Tibial nerve (tissue), 4 donors: ENCODE data around the gene UBE2G1.

Experiments
- EP300 ChIP-seq, 2 donors: sonication (generic); formaldehyde crosslinking; IDR thresholded peaks; one replicate each; pipeline ENCODE4 v1.6.1; 2017; ENCODE audit warnings: antibody characterized with exemption in 2 of 2, mild to moderate bottlenecking in 1 of 2
- POLR2A ChIP-seq, 2 donors: fragments of 450-650 bp; IDR thresholded peaks; one replicate each; pipeline ENCODE4 v1.6.1; 2017; ENCODE audit warnings: antibody characterized with exemption in 2 of 2, mild to moderate bottlenecking in 2 of 2, moderate library complexity in 2 of 2
- TF ChIP-seq, protein P1 (sequence below), 5 experiments: fragments of 200-600 bp in 3 of 5; fragments of 450-650 bp in 2 of 5; sonication (generic) in 3 of 5; IDR thresholded peaks; one replicate each; pipeline ENCODE4 v1.5.1; 2016 to 2019; ENCODE audit warnings: antibody characterized with exemption in 5 of 5, mild to moderate bottlenecking in 3 of 5, moderate library complexity in 2 of 5

DNA sequence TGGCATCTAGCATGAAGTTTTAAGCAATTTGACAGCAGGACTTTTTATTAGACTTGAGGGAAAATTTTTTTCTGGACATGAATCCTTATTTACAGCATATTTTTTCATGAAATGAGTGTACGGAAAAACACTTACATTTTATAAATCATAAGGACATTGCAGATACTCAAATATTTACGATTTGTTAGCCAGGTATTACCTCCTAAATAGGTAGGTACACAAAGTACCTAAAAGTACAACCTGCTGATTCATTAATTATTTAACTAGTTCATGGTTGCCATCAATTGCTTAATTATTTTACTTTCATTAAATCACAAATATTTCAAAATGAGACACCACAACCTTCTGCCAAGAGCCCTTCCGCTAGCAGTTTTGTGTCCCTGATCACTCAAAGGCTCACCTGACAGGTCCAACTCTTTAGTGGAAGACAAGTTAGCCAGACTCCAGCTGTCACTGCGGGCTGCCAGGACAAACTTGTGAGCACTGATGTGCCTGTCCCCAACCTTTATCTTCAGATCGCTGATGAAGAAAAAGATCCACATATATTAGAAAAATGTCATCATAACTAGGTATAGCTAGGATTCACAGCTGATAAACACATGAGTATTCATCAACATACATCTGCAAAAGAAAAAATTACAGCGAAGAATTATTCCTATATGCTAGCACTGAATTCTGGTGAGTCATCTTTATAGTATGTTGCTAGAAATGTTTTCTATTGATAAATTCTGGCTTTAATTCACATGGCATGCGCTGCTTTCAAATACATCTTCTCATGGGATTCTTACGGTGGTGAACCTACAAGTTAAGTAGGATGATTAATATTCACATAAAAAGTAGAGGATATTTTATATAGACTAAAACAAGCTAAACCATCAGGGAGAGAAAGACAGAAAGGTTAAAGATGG lies 130.8 kb downstream of the UBE2G1 start:
- TF ChIP-seq, protein P1, sequence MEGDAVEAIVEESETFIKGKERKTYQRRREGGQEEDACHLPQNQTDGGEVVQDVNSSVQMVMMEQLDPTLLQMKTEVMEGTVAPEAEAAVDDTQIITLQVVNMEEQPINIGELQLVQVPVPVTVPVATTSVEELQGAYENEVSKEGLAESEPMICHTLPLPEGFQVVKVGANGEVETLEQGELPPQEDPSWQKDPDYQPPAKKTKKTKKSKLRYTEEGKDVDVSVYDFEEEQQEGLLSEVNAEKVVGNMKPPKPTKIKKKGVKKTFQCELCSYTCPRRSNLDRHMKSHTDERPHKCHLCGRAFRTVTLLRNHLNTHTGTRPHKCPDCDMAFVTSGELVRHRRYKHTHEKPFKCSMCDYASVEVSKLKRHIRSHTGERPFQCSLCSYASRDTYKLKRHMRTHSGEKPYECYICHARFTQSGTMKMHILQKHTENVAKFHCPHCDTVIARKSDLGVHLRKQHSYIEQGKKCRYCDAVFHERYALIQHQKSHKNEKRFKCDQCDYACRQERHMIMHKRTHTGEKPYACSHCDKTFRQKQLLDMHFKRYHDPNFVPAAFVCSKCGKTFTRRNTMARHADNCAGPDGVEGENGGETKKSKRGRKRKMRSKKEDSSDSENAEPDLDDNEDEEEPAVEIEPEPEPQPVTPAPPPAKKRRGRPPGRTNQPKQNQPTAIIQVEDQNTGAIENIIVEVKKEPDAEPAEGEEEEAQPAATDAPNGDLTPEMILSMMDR (IDR thresholded peaks at IDR 0.05), result no peak
- TF ChIP-seq EP300 (IDR thresholded peaks at IDR 0.05), result no peak
- TF ChIP-seq POLR2A (IDR thresholded peaks at IDR 0.05), result no peak
